ENCODE measurements around the gene VSIG10. TPM values are rescaled to one million over a fixed set of nuclear protein-coding genes. Genes with fewer than 3 reads are reported as not detected.
"Not testable (repeated sequence)": the region's sequence is repeated elsewhere in the genome, so short reads cannot be mapped to it uniquely, and the experiment has no call there.

VSIG10 gene
- polyA plus RNA-seq, 3 donors, result 18.3 to 32.1 (median 30.4) TPM

- DNase-seq, result no peak
Measured at GRCh38 chr12:118036672-118037411, 67.0 kb downstream of the VSIG10 start.

- no peak for DNase-seq
Measured at GRCh38 chr12:118035190-118036041, 68.4 kb downstream of the VSIG10 start.

DNA sequence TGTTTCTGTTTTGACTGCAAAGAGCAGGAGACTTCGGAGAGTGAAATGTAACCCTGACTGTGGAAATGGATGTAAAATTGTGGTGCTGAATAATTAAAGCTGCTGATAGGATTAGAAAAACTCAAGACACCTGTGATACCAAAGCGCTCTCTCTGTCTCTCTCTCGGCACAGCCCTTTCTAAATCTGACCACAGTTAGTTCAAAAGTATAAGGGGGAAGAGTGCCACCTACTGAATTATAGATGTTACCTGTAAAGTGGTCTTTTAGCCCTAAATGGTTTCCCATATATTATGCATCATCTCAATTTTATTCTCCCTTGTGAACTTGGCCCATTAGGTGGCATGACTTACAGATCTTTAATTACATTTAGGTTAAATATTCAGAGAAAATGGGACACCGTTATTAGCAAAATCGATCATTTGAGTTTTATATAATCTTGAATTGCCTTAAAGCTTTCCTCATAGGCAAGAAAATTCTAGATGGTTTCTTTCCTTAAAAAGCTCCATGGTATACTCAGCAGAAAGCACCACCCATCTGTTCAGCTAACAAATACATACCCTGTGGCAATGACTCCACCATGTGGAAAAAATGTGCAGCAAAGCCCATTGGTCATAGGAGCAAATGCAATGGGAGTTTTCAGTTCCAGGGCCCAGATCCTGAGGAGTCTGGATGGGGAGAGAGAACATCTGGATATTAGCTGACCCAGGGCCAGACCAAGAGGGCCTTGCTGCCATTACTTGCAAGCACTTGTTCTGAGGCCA is 69.2 kb downstream of the VSIG10 start:
- peak; percentile 36 for DNase-seq

DNA sequence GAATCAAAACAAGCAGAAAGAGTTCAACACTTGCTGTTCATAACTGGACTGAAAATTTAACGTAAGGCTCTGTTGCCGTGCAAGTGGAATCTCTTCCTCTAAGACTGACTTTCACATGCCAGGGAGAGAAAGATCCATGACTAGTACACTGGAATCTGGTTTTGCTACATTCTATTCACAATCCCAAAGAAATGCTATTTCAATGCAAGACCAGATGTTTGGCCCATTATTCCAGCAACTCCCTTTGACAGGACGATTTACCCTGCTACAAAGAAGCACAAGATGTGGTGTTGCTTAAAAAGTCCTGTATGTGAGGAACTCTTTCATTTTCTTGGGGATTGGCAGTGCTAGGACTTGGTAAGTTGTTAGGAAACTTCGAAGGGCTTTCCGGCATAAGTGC is 69.9 kb downstream of the VSIG10 start:
- DNase-seq, result no peak

DNA sequence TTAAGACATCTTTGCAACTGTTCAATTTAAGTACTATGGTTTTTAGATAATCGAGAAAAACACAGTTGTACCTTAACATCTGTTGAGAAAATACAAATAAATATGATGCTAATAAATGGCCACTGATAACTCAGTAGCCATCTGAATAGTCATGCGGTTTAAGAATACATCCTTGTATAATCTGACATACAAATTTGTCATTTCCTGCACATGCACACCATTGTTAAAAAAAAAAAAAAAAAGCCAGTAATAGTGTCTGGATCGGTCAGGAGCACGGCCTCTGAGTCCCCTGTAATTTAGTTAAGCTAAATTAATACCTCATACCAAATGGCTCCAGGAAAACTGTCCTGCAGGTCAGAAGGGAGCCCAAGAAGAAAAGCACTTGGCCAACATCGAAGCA is 70.5 kb downstream of the VSIG10 start:
- DNase-seq, result no peak

GRCh38 chr12:118032188-118032587 is 71.6 kb downstream of the VSIG10 start:
- no peak for DNase-seq

- DNase-seq, result no peak
Measured at GRCh38 chr12:118029166-118029565, 74.6 kb downstream of the VSIG10 start.

GRCh38 chr12:118025168-118025567 is 78.6 kb downstream of the VSIG10 start:
- no peak for DNase-seq

DNA sequence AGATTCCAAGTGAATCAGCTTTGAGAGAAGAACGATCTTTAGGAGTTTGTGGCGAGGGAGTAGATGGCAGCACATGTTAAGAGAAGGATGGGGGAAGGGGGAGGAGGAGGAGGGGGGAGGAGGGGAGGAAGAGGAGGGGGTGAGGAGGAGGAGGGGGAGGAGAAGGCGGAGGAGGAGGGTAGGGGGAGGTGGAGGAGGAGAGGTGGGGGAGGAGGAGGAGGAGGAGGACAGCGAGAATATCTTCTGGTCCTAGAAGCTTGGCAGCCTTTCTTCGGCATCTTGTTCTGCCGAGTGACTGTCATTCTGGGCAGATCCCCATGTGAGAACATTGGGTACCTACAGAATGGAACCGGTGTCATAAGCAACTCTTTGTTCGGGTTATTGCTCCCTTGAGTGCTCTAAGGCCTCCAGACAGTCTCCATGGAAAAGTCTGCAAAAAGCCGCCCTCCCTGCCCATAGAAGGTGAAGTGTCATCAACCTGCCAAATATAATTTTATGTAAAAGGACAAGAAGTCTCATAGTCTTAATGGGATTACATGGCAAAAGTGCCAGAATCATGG is 80.4 kb downstream of the VSIG10 start:
- DNase-seq, result no peak

DNA sequence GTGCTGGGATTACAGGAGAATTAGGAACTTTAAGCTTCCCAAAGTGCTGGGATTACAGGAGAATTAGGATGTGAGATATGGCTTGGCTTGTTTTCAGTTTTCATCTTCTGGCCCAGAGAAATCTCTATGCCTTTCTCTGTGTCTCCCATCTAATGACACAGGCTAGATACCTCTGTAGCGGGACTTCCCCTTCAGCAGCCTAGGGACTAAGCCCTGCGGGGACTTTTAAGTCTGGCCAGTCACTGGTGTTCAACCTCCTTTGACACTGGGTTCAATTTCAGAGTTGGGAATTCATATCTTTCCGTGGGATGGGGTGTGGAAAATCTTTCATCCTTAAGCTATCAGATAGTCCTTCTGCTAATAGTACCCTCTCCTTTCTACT is 81.1 kb downstream of the VSIG10 start:
- DNase-seq, result no peak

- DNase-seq, result not testable (repeated sequence)
Measured at GRCh38 chr12:118022097-118022727, 81.6 kb downstream of the VSIG10 start.

- no peak for DNase-seq
Measured at GRCh38 chr12:118020036-118020435, 83.8 kb downstream of the VSIG10 start.

DNA sequence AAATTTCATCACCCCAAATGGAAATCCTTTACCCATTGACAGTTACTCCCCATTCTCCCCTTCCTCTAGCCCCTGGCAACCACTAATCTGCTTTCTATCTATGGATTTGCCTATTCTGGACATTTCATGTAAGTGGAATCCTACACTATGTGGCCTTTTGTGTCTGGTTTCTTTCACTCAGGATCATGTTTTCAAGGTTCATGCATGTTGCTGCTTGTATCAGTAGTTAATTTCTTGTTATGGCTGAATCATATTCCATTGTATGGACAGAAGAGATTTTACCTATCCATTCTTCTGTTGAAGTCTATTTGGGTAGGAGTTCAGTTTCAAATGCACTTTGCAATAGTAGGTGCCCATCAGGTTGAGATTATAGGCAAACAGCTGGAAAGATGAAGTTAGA is 85.9 kb downstream of the VSIG10 start:
- no peak for DNase-seq

GRCh38 chr12:118016424-118017264 is 87.2 kb downstream of the VSIG10 start, which contains the start of gene RFC5:
Gene RFC5 (plus strand): TSS chr12:118016703. CDS start chr12:118016828, 125 bp downstream.
- peak; percentile 98 for DNase-seq

- no peak for DNase-seq
Measured at GRCh38 chr12:118015944-118016343, 87.9 kb downstream of the VSIG10 start.

GRCh38 chr12:118015306-118015705 is 88.5 kb downstream of the VSIG10 start:
- no peak for DNase-seq
